Measurements from ENCODE around the gene SLC9A4. TPM values are rescaled to one million over a fixed set of nuclear protein-coding genes. Genes with fewer than 3 reads are reported as not detected.

The SLC9A4 gene
- total and polyA plus RNA-seq, 2 donors (not counting 1 experiment from before 2014, with no cell fraction given) = 0.20 TPM; not detected in 1

DNA sequence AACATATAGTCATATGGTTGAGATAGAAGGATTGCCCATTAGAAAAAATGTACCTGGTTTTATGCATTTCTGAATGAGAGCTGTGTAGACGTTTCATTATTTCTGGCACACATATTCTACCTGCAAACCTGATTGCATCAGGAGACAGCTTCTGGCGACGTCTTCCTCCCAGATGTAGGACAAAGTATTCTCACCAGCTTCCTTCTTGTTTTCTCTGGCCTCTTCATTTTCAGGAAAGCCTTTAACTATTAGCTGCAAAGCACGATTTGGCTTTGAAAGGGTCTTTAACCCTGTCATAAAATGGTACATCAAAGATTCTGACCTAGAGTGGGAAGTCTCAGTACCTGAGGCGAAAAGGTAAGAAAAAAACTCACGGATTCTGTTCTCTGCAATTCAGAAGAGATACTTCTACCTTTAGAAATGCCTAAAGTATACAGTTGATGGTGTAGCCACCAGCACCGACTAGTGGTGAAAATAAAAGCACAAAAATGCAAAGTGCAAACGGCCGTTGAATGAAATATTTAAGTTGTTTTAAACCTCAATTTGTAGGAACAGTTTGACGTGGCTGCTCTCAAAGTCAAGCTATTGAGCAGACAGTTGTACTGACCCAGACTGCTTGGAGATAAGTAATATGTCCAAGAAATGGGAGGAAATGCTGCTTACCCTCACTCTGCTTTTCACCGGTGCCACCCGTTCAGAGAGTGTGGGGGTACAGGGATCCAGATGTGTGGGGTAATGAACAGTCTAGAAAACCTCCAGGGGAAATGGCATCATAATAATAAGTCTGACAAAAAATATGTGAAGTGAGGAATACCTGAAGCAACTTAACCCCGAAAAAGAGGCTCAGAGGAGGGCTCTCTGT, 29.8 kb upstream of the SLC9A4 start:
- ATAC-seq (ENCODE audit: low read depth) (no peak), DNase-seq (peak; percentile 65)
- peak overlapping the region; percentile 7 for H3K4me2 ChIP-seq (replicated peaks; ENCODE audit: low read depth, low read length, poor library complexity, severe bottlenecking)
- H3K4me1 ChIP-seq (ENCODE audit: control insufficient read depth in 2 of 2, insufficient read depth in 2 of 2, low read length in 2 of 2) = peaks cover 0 to 5% of the 10 kb centered on the region in 2 donors
- peak overlapping the region; percentile 43 for H2AFZ ChIP-seq (ENCODE audit: insufficient read depth, low read depth, low read length, poor library complexity, severe bottlenecking)
- Mint-ChIP-seq H3K9me3 (ENCODE audit: insufficient read depth) (no peaks in the 10 kb centered on the region), H3K27me3 (no peaks in the 10 kb centered on the region), H3K4me3 (no peak overlapping the region), H3K27ac (no peak overlapping the region), H3K4me1 (peaks cover 3% of the 10 kb centered on the region)
- intact Hi-C loops (cut with micrococcal nuclease) = loop anchor here (1.0 to 10.0 kb wide), 4 partner anchors 86 to 1098 kb away; partner anchors contain the start of gene IL18R1
- H3K4me3 ChIP-seq (ENCODE audit: control extremely low read depth in 1 of 5, extremely low read depth in 1 of 5, insufficient read depth in 1 of 5, low read depth in 2 of 5, low read length in 4 of 5) = no peak overlapping the region
- no peak overlapping the region for H3K27ac ChIP-seq (ENCODE audit: low read length in 2 of 2)
- H3K9me3 ChIP-seq (ENCODE audit: control extremely low read depth in 1 of 3, control insufficient read depth in 2 of 3, insufficient read depth in 1 of 3, low read length in 2 of 3) = no peaks in the 10 kb centered on the region
- H4K20me1 ChIP-seq (ENCODE audit: control insufficient read depth, insufficient read depth, low read length, poor library complexity, severe bottlenecking) = no peaks in the 10 kb centered on the region
- CTCF ChIA-PET = interaction anchor here (0.7 to 2.9 kb wide), 24 partner anchors 8 to 560 kb away, joined by 3 to 38 read pairs (median 4); no protein-coding TSS in a partner anchor
- no peaks in the 10 kb centered on the region for H3K79me2 ChIP-seq (ENCODE audit: control insufficient read depth, insufficient read depth, low read length)
- no peaks in the 10 kb centered on the region for H3K27me3 ChIP-seq (replicated peaks in 1 of 4; ENCODE audit: control extremely low read depth in 1 of 4, control insufficient read depth in 3 of 4, insufficient read depth in 4 of 4, low read length in 3 of 4)
- H3K36me3 ChIP-seq (replicated peaks in 1 of 2; ENCODE audit: control extremely low read depth in 1 of 2, control insufficient read depth in 1 of 2, extremely low read depth in 1 of 2, insufficient read depth in 2 of 2, low read length in 1 of 2) = no peaks in the 10 kb centered on the region
- H3K9ac ChIP-seq (ENCODE audit: low read length) = no peak overlapping the region
- 6% methylated on average over 7 of the region's 13 CpGs for WGBS (ENCODE audit: insufficient coverage)
- POLR2A ChIA-PET = no interaction called here
- TF ChIP-seq EZH2 (IDR thresholded peaks at IDR 0.05; ENCODE audit: borderline replicate concordance, insufficient read depth, low read depth, low read length, poor library complexity, severe bottlenecking) = no peak
- TF ChIP-seq, protein P1, sequence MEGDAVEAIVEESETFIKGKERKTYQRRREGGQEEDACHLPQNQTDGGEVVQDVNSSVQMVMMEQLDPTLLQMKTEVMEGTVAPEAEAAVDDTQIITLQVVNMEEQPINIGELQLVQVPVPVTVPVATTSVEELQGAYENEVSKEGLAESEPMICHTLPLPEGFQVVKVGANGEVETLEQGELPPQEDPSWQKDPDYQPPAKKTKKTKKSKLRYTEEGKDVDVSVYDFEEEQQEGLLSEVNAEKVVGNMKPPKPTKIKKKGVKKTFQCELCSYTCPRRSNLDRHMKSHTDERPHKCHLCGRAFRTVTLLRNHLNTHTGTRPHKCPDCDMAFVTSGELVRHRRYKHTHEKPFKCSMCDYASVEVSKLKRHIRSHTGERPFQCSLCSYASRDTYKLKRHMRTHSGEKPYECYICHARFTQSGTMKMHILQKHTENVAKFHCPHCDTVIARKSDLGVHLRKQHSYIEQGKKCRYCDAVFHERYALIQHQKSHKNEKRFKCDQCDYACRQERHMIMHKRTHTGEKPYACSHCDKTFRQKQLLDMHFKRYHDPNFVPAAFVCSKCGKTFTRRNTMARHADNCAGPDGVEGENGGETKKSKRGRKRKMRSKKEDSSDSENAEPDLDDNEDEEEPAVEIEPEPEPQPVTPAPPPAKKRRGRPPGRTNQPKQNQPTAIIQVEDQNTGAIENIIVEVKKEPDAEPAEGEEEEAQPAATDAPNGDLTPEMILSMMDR (IDR thresholded peaks at IDR 0.05) = peak; percentile 82

DNA sequence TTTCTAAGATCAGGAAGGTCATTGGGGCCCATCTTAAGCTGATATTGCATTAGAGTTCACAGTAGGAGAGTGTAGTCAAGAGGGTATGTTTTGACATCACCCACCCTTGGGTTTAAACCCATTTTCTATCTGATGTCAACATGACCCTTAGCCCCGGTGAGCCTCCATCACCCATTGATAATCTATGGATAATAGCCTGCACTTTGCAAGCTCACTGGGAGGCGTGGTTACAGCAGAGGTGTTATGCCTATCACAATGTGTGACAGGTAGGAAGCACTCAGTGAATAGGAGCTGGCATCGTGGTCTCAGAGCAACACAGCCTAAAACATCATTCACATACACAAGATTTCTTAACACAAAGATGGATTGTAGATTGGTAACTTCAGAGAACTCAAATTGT, 28.8 kb upstream of the SLC9A4 start:
- intact Hi-C loops (cut with micrococcal nuclease) = loop anchor here (5.0 to 10.0 kb wide), 2 partner anchors 87 to 1099 kb away; partner anchors contain the start of gene IL18R1
- POLR2A ChIA-PET = no interaction called here

More for the DNA sequence above, 28.8 kb upstream of the SLC9A4 start:
- Histone ChIP-seq H3K4me1 (ENCODE audit: control insufficient read depth in 2 of 2, insufficient read depth in 2 of 2, low read length in 2 of 2) (peaks cover 0 to 5% of the 10 kb centered on the region in 2 donors), H3K27me3 (replicated peaks in 1 of 4; ENCODE audit: control extremely low read depth in 1 of 4, control insufficient read depth in 3 of 4, insufficient read depth in 4 of 4, low read length in 3 of 4) (no peaks in the 10 kb centered on the region), H3K4me3 (ENCODE audit: control extremely low read depth in 1 of 5, extremely low read depth in 1 of 5, insufficient read depth in 1 of 5, low read depth in 2 of 5, low read length in 4 of 5) (no peak overlapping the region), H3K27ac (ENCODE audit: low read length in 2 of 2) (no peak overlapping the region), H3K79me2 (ENCODE audit: control insufficient read depth, insufficient read depth, low read length) (no peaks in the 10 kb centered on the region), H3K4me2 (replicated peaks; ENCODE audit: low read depth, low read length, poor library complexity, severe bottlenecking) (no peak overlapping the region), H4K20me1 (ENCODE audit: control insufficient read depth, insufficient read depth, low read length, poor library complexity, severe bottlenecking) (no peaks in the 10 kb centered on the region), H3K9ac (ENCODE audit: low read length) (no peak overlapping the region), H2AFZ (ENCODE audit: insufficient read depth, low read depth, low read length, poor library complexity, severe bottlenecking) (no peak overlapping the region), H3K36me3 (replicated peaks in 1 of 2; ENCODE audit: control extremely low read depth in 1 of 2, control insufficient read depth in 1 of 2, extremely low read depth in 1 of 2, insufficient read depth in 2 of 2, low read length in 1 of 2) (no peaks in the 10 kb centered on the region), H3K9me3 (ENCODE audit: control extremely low read depth in 1 of 3, control insufficient read depth in 2 of 3, insufficient read depth in 1 of 3, low read length in 2 of 3) (no peaks in the 10 kb centered on the region)
- no peak for TF ChIP-seq EZH2 (IDR thresholded peaks at IDR 0.05; ENCODE audit: borderline replicate concordance, insufficient read depth, low read depth, low read length, poor library complexity, severe bottlenecking)
- TF ChIP-seq, protein P1 (IDR thresholded peaks at IDR 0.05) = no peak
- Mint-ChIP-seq H3K4me3 (no peak overlapping the region), H3K4me1 (peaks cover 3% of the 10 kb centered on the region), H3K27ac (no peak overlapping the region), H3K27me3 (no peaks in the 10 kb centered on the region), H3K9me3 (ENCODE audit: insufficient read depth) (no peaks in the 10 kb centered on the region)
- WGBS (ENCODE audit: insufficient coverage) = no CpG with 5 or more reads among the region's 3 CpGs
- CTCF ChIA-PET = interaction anchor here (0.9 to 2.9 kb wide), 18 partner anchors 9 to 561 kb away, joined by 3 to 38 read pairs (median 6); no protein-coding TSS in a partner anchor
- DNase-seq (no peak), ATAC-seq (ENCODE audit: low read depth) (no peak)

All from B cell (primary cell).